HG03521 (cell line): ENCODE measurements around the gene SAA4.
"Not testable (repeated sequence)": the region's sequence is repeated elsewhere in the genome, so short reads cannot be mapped to it uniquely, and the experiment has no call there.

Experiments used
- ATAC-seq: cut with Tn5 transposase; IDR thresholded peaks from one replicate; pipeline ENCODE4 v1.9.1; 2021; ENCODE audit warnings: mild to moderate bottlenecking, moderate library complexity; ENCODE audit not compliant: unreplicated experiment

The SAA4 gene, protein sequence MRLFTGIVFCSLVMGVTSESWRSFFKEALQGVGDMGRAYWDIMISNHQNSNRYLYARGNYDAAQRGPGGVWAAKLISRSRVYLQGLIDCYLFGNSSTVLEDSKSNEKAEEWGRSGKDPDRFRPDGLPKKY

DNA sequence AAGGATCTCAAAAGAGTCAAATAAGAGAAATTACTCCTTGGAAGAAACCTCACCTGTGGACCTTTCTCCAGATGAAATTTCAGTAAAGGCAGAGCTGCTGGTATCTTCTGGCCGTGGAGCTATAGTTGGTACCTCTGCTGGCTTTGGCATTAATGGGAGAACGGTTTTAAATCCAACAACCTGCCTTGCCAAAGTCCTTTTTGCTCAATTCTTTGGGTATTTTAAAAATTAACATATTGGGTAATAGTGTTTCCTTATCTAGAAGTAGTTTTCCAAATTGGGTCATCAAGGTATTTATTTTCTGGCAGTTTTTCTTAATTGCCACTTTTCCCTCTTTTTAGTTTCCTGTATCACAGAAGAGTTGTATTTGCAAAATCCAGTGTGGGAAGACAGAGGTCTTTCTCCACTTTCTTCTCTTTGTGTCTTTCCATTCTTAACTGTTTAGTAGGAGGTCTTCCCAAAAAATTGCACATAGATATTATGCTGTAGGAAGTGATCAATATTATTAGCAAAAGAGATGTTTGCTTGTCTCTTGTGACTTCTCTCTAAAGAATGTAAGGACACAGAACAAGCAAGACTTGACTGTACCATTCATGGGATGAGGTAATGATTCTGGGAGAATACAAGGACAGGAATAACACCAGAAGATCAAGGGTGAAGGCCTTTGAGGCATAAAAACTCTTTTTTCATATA, at the start of gene SAA4:
TSS of gene SAA4 (minus strand) at position 139 of the 693 bp plus-strand sequence. CDS start 876 bp downstream, outside the sequence.
- no peak for ATAC-seq

DNA sequence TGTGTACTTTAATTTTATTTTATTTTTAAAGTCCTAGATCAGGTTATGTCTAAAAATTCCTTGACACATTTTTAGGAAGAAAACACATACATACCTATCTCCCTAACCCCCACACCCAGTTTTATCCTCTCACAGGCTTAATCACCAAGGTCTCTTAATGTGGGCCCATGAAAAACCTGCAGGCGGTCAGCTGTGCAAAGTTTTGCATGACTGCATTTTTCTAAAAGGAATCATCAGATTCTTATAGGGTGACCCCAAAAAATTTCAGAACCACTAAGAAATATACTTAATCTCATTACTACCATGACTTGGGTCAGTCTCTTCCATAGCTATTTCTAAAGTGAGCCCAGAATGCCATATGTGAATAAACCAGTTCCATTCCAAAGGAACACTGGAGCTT, 49.2 kb upstream of the SAA4 start:
- ATAC-seq: no peak

DNA sequence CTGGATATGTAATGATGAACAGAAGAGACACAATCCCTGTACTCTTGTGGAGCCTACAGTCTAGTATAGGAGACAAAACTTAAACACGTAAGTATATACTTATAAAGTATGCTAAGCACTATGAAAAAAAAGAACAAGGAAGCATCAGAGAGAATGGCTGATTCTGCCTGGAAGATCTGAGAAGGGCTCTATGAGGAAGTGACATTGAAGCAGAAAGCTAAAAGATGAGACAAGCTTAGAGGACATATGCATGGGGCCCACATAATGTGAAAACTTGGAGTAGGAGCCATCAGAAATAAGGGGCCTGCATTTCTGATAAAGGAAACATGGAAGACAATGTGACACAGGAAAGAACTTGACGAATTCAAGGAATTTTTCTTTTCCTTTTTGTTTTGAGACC, 46.0 kb upstream of the SAA4 start:
- ATAC-seq: no peak

GRCh38 chr11:18280438-18281045, 43.9 kb upstream of the SAA4 start:
- peak; percentile 91 for ATAC-seq

DNA sequence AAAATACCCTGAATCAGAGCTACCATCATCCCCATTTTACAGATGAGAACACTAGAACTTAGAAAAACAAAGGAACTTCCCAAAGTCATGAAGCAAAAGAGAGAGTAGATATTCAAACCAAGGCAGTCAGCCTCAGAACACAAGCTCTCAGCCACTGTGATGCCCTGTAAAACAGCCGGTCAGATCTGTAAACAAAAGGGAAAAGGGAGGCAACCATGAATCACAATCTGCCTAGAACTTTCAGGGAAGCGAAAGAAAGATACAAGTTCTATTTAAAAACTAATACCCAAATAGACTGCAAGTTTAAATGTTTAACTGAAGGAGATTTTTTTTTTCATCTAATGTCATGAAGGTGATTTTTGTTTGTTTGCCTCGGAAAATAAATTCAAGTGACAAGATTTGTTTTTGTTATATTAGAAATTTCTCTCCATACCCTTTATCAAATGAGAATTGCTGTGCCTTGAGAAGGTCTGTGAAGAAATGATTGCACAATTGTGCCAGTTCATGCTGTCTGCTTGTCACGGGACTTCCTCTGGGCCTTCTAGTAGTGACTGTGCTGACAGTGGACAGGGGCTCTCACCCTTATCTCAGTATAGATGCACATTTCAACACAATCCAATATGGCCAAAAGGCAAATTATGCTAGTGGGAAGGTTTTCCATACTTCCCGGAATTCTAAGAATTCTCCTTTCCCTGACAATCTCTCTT, 41.1 kb upstream of the SAA4 start:
- no peak for ATAC-seq

- ATAC-seq: no peak
Measured at GRCh38 chr11:18271206-18271605, 34.6 kb upstream of the SAA4 start.

GRCh38 chr11:18270102-18270501, 33.5 kb upstream of the SAA4 start:
- ATAC-seq: no peak

DNA sequence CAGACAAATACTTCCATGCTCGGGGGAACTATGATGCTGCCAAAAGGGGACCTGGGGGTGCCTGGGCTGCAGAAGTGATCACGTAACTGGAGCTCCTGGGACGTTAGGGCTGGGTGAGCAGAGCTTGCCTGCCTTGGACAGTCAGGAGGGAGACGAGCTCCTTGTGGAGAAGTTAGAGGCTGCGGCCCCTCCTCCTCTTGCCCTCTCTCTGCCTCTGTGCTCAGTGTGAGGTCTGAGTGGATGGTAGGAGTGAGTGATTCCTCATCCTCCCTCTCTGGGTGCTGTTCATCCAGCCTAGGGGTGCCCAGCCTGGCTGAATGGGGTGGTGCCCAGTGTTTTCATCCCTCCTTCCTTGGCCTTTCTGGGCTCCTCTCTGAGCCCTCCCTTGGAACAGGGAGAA, 32.6 kb upstream of the SAA4 start:
- not testable (repeated sequence) for ATAC-seq

- peak; percentile 50 for ATAC-seq
Measured at GRCh38 chr11:18267335-18268133, 30.9 kb upstream of the SAA4 start.

- ATAC-seq: no peak
Measured at GRCh38 chr11:18265949-18266348, 29.3 kb upstream of the SAA4 start, which contains the start of gene SAA1. TSS of gene SAA1 (plus strand) at chr11:18266264. CDS start at chr11:18266888, 624 bp downstream.

- no peak for ATAC-seq
Measured at GRCh38 chr11:18264677-18265555, 28.3 kb upstream of the SAA4 start.

DNA sequence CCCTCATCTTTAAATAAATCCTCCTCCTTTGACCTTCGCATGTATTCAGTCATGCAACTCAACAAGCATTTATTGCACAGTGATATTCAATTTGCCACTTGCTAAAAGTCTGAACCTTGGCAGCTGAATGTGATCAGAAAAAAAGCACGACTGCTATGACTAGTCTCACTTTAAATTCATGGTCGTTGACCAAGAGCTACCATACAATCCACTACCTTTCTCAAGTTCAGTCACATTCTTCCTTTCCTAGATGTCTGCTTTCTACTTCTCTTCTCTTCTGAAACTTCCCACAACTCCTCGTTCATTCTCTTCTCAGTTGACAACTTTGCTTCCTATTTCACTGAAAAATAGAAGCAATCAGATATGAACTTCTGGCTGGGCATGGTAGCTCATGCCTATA, 27.4 kb upstream of the SAA4 start:
- ATAC-seq: no peak

- ATAC-seq: not testable (repeated sequence)
Measured at GRCh38 chr11:18262681-18263350, 26.2 kb upstream of the SAA4 start.

DNA sequence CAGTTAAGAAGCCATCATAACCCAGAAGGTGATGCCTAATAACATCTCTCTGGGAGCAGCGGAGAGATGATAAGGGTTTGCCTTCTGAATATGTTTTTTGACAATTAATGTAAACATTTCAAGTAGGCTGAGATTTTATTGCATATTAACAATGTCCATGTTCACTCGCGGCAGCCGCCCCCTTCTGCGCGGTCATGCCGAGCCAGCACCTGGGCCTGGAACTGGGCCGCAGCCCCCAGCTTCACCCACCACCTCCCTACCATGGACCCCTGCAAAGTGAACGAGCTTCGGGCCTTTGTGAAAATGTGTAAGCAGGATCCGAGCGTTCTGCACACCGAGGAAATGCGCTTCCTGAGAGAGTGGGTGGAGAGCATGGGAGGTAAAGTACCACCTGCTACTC, 25.1 kb upstream of the SAA4 start:
- no peak for ATAC-seq

GRCh38 chr11:18259259-18259658, 22.7 kb upstream of the SAA4 start:
- no peak for ATAC-seq

GRCh38 chr11:18254781-18255361, 18.3 kb upstream of the SAA4 start:
- ATAC-seq: no peak

DNA sequence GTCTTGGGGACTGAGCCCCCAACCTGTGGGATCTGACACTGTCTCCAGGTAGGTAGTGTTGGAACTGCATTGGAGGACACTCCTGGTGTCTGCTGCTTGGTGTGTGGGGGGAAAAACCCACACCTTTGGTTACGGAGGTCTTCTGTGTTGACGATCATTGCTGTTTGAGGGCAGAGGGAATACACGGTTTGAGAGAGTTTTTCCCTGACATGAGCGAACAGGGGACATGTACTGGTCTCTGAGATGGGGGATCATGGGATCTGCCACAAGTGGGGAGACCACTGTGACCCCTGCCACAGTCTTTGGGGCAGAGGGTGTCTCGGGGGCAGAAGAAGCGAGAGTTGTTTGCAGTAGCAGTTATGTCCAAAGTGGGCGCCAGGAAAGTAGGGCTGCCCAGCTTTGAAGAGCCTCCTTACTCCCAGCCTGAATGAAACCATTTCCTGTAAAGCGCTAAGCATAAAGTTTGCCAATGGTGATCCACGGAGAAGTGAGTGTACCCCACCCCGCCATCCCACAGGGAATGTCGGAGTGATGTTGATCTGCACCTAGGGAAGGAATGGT, 17.3 kb upstream of the SAA4 start:
- ATAC-seq: no peak

- ATAC-seq: no peak
Measured at GRCh38 chr11:18253233-18253632, 16.6 kb upstream of the SAA4 start.

DNA sequence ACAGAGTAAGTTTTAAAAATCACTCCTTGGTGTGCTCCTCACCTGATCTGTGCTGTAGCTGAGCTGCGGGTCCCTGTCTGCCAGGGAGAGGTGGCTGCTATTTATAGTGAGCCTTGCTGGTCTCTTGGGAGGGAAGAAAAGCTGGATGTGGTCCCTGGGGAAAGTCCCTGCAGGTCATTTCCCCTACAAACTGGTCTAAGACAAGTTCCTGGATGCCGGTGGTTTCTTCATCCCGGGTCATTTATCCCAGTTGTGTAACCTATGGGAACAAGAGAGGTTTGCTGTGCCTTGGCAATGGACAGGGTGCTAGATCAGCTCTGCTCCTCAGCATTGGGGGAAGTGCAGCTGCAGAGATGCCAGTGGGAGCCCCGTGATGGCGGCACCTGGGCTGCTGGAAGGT, 12.0 kb upstream of the SAA4 start, which contains the start of gene SAA2:
TSS of gene SAA2 (minus strand) at position 108 of the 400 bp plus-strand sequence. CDS start 657 bp downstream, outside the sequence.
- ATAC-seq: no peak
